Hepatocyte (in vitro differentiated cells): ENCODE data around the gene GRIK2.

ENCODE experiments used
- CTCF ChIP-seq: fragments of 200-600 bp; sonication (generic); IDR thresholded peaks from 2 replicates; pipeline ENCODE4 v1.5.1; 2016; ENCODE audit warnings: antibody characterized with exemption, mild to moderate bottlenecking; ENCODE audit not compliant: poor library complexity
- EZH2 ChIP-seq: fragments of 200-600 bp; sonication (generic); IDR thresholded peaks from 2 replicates; pipeline ENCODE4 v1.6.1; 2016; ENCODE audit warnings: antibody characterized with exemption, mild to moderate bottlenecking, borderline replicate concordance

- TF ChIP-seq CTCF (no peak), EZH2 (no peak)
Observed at GRCh38 chr6:101994521-101994920, 601.0 kb downstream of the GRIK2 start.
